HCT116 (cell line): Measurements from ENCODE around the gene ACTR6.

ENCODE experiments used
- CTCF ChIP-seq, 3 experiments: fragments of 200-600 bp in 1 of 3; sonication (generic) in 1 of 3; IDR thresholded peaks in 2 of 3; conservative IDR thresholded peaks in 1 of 3; 2 replicates each; pipeline ENCODE4 v1.5.1; 2012 to 2017; ENCODE audit warnings: low read depth in 2 of 3, low read length in 2 of 3, antibody characterized with exemption in 1 of 3, borderline replicate concordance in 1 of 3, control low read depth in 1 of 3, mild to moderate bottlenecking in 1 of 3, mixed read lengths in 1 of 3, mixed run types in 1 of 3, moderate library complexity in 1 of 3; ENCODE audit not compliant: insufficient read depth in 1 of 3
- EZH2 ChIP-seq: fragments of 200-600 bp; sonication (generic); IDR thresholded peaks from 2 replicates; pipeline ENCODE4 v1.6.1; 2017; ENCODE audit warnings: antibody characterized with exemption, mixed run types
- EZH2phosphoT487 ChIP-seq: fragments of 200-600 bp; IDR thresholded peaks from 2 replicates; pipeline ENCODE4 v1.6.1; 2018; ENCODE audit warnings: antibody characterized with exemption, borderline replicate concordance
- MAX ChIP-seq: IDR thresholded peaks from 2 replicates; pipeline ENCODE4 v1.6.1; 2012
- POLR2A ChIP-seq: IDR thresholded peaks from 2 replicates; pipeline ENCODE4 v1.7.0; 2011; ENCODE audit warnings: borderline replicate concordance; ENCODE audit not compliant: insufficient read depth, insufficient read length; ENCODE audit errors: extremely low read depth
- POLR2AphosphoS5 ChIP-seq: IDR thresholded peaks from 2 replicates; pipeline ENCODE4 v1.6.1; 2011; ENCODE audit warnings: mild to moderate bottlenecking, low read depth, low read length, moderate library complexity
- RAD21 ChIP-seq: IDR thresholded peaks from 2 replicates; pipeline ENCODE4 v1.6.1; 2012; ENCODE audit warnings: low read depth, mild to moderate bottlenecking
- REST ChIP-seq: IDR thresholded peaks from 2 replicates; pipeline ENCODE4 v1.6.1; 2012; ENCODE audit warnings: low read depth
- SP1 ChIP-seq: IDR thresholded peaks from 2 replicates; pipeline ENCODE4 v1.6.1; 2012; ENCODE audit warnings: low read depth
- YY1 ChIP-seq: IDR thresholded peaks from 2 replicates; pipeline ENCODE4 v1.6.1; 2011; ENCODE audit warnings: low read length, low read depth, moderate library complexity, mild to moderate bottlenecking; ENCODE audit not compliant: insufficient replicate concordance; ENCODE audit errors: extremely low read depth
- ZNF274 ChIP-seq: fragments of 200-500 bp; sonication (Bioruptor generic); IDR thresholded peaks from 2 replicates; pipeline ENCODE4 v1.6.1; 2014; ENCODE audit warnings: mild to moderate bottlenecking, low read depth, low read length, inconsistent platforms

GRCh38 chr12:100265732-100266584 lies 65.3 kb downstream of the ACTR6 start:
- TF ChIP-seq CTCF (IDR thresholded peaks at IDR 0.05 in 2 of 3, conservative IDR thresholded peaks at IDR 0.05 in 1 of 3; ENCODE audit: borderline replicate concordance in 1 of 3, insufficient read depth in 1 of 3, low read depth in 2 of 3, low read length in 2 of 3) (no peak), SP1 (no peak), REST (no peak), EZH2phosphoT487 (no peak), ZNF274 (no peak), RAD21 (no peak), POLR2A (no peak), YY1 (no peak), MAX (no peak), EZH2 (no peak), POLR2AphosphoS5 (no peak)
